Measurements from ENCODE around the gene ZNF511.
"Not testable (repeated sequence)": the region's sequence is repeated elsewhere in the genome, so short reads cannot be mapped to it uniquely, and the experiment has no call there.

Gene ZNF511

DNA sequence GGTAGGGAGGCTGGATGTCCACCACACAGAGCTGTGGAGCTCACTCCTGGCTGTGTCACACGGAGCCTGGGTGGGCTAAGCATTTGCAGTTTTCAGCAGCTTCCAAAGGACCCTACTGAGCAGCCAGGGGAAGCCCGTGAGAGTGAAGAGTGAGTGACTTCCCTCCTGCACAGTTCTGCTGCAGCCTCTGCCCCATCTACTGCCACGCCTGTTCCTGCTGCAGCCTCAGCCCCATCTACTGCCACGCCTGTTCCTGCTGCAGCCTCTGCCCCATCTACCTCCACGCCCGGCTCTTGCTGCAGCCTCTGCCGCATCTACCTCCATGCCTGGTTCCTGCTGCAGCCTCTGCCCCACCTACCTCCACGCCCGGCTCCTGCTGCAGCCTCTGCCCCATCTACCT lies 44.3 kb upstream of the ZNF511 start:
- no peak for DNase-seq (ENCODE audit: extremely low read depth, low read depth)
- TF ChIP-seq, protein P1, sequence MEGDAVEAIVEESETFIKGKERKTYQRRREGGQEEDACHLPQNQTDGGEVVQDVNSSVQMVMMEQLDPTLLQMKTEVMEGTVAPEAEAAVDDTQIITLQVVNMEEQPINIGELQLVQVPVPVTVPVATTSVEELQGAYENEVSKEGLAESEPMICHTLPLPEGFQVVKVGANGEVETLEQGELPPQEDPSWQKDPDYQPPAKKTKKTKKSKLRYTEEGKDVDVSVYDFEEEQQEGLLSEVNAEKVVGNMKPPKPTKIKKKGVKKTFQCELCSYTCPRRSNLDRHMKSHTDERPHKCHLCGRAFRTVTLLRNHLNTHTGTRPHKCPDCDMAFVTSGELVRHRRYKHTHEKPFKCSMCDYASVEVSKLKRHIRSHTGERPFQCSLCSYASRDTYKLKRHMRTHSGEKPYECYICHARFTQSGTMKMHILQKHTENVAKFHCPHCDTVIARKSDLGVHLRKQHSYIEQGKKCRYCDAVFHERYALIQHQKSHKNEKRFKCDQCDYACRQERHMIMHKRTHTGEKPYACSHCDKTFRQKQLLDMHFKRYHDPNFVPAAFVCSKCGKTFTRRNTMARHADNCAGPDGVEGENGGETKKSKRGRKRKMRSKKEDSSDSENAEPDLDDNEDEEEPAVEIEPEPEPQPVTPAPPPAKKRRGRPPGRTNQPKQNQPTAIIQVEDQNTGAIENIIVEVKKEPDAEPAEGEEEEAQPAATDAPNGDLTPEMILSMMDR (IDR thresholded peaks at IDR 0.05; ENCODE audit: low read depth, low read length, missing control alignments): no peak
- no peak overlapping the region for H3K4me3 ChIP-seq (replicated peaks; ENCODE audit: low read depth, low read length)

DNA sequence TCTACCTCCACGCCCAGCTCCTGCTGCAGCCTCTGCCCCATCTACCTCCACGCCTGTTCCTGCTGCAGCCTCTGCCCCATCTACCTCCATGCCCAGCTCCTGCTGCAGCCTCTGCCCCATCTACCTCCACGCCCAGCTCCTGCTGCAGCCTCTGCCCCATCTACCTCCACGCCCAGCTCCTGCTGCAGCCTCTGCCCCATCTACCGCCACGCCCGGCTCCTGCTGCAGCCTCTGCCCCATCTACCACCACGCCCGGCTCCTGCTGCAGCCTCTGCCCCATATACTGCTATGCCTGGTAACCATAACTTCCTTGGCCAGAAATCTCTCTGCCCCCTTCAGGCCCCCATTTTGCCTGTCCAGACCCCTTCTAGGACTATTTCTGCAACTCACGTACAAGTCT lies 43.7 kb upstream of the ZNF511 start:
- DNase-seq (ENCODE audit: extremely low read depth, low read depth); H3K4me3 ChIP-seq (replicated peaks; ENCODE audit: low read depth, low read length): not testable (repeated sequence)

DNA sequence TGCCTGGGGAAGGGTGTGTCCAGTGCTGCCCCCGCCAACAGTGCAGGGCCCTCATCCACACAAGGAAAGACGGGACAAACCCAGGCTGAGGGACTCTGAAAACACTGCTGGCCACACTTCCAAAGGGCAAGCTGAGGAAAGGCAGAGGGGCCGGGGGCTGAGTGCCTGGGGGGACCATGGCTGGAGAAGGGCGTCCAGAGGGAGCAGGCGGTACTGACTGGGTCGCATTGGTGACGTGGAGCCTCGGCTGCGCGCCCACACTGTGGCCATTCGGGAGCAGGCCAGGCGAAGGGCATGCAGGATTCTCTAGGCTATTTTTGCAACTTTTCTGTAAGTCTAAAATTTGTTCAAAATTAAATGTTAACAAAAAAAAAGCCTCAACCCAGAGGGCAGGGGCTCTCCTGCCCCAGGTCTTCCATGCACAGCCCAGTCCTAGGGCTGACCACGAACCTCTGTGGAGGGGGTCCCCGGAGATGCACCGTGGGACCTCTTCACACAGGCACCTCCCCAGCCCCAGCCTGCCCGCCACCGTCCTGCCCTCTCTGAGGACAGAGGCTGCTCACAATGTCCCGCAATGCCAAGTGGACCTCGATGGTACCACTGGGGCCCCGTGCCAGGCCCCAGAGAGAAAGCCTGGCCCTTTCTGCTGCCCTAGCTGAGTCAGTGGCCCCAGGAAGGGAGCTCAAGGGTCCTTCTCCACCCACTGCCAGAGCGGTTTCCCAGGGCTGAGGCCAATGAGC lies 42.5 kb upstream of the ZNF511 start:
- no peak overlapping the region for H3K4me3 ChIP-seq (replicated peaks; ENCODE audit: low read depth, low read length)
- TF ChIP-seq, protein P1 (IDR thresholded peaks at IDR 0.05; ENCODE audit: low read depth, low read length, missing control alignments): no peak
- no peak for DNase-seq (ENCODE audit: extremely low read depth, low read depth)

DNA sequence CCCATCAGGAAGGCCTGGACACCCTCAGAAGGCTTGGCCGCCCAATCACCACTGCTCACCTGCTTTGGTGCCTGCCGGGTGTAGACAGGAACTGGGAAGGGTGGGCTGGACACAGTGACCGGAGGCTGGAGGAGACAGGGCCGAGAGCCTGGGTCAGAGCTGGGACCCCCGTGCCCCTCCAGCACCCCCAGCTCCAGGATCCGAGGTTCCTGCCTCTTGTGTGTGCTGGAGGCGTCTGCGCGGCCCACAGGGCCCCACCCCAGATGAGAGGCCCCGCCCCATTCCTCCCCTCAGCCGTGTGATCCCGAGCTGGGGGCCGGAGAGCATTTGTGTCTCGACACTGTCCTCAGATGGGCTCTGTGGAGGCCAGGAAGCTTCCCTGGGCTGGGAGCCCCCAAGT lies 41.4 kb upstream of the ZNF511 start:
- TF ChIP-seq, protein P1 (IDR thresholded peaks at IDR 0.05; ENCODE audit: low read depth, low read length, missing control alignments): no peak
- H3K4me3 ChIP-seq (replicated peaks; ENCODE audit: low read depth, low read length): no peak overlapping the region
- DNase-seq (ENCODE audit: extremely low read depth, low read depth): no peak

DNA sequence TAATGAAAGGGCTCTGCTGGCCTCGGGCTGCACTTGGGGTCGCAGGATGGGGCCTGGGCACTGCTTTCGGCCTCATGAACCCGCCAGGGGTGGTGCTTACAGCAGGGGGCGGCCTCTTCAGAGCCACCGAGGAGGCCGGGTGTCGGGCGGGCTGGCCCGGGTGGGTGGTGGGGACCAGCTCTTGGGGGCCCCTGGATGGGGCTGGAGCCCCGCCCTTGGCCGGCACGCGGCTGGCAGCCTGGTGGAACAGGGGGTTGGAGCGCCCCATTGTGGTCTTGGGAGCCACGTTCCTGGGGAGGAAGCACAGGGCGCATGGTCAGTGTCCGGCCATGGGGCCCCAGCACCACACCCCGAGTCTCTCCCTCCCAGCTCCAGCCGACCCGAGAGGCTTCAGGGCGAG lies 40.9 kb upstream of the ZNF511 start:
- H3K4me3 ChIP-seq (replicated peaks; ENCODE audit: low read depth, low read length): no peak overlapping the region
- no peak for DNase-seq (ENCODE audit: extremely low read depth, low read depth)
- TF ChIP-seq, protein P1 (IDR thresholded peaks at IDR 0.05; ENCODE audit: low read depth, low read length, missing control alignments): no peak

DNA sequence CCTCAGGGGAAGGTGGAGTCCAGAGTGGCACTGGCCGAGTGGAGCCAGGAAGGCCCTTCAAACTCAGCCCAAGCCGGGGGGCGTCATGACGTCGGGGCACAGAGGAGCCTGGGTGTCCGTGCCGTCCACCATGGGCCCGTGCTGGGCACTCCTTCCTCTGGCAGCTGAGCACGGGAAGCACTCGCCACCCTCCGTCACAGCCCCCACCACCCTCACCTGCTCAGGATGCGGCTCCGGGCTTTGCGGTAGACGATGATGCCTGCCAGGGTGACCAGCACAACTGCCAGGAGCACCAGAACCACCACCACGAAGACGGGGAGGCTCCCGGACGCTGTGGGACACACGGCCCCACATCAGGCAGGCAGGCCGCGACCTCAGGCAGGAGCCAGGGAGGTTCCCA lies 40.2 kb upstream of the ZNF511 start:
- H3K4me3 ChIP-seq (replicated peaks; ENCODE audit: low read depth, low read length): no peak overlapping the region

DNA sequence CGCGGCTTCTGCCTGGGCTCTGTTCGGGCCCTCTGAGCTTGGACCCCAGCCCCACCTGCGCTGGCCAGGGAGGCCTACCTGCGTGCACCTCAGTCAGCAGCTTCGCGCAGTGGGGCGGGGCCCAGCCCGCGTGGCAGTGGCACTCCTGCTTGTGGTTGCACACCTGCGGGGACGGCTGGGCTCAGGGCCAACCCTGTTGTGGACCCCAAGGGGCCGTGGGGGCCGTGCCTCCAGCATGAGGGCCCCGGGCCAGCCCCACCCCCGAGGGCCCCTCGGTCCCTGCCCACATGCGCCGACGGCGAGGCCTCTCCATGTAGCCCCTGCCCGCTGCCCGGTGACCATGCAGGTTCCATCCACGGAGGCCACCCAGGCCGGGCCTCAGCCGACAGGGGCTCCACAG lies 39.3 kb upstream of the ZNF511 start:
- DNase-seq (ENCODE audit: extremely low read depth, low read depth): no peak
- H3K4me3 ChIP-seq (replicated peaks; ENCODE audit: low read depth, low read length): no peak overlapping the region
- TF ChIP-seq, protein P1 (IDR thresholded peaks at IDR 0.05; ENCODE audit: low read depth, low read length, missing control alignments): no peak

More for the DNA sequence above, 40.2 kb upstream of the ZNF511 start:
- DNase-seq (ENCODE audit: extremely low read depth, low read depth): no peak
- TF ChIP-seq, protein P1 (IDR thresholded peaks at IDR 0.05; ENCODE audit: low read depth, low read length, missing control alignments): no peak

Measured in HFF-Myc (cell line).